NCI-H2029 treated with DMSO at 0.1 percent for 48 hours (cell line): Measurements from ENCODE around the gene TLN1.
A peak's percentile ranks its signal among the peaks of the same experiment; 100 is the strongest.

Experiments used
- DNase-seq: peaks from one replicate; lab custom pipeline; 2025; lab: John Stamatoyannopoulos, UW

Gene TLN1

GRCh38 chr9:35661756-35662350 is 70.1 kb downstream of the TLN1 start:
- DNase-seq, result no peak

GRCh38 chr9:35660966-35661415 is 71.0 kb downstream of the TLN1 start:
- no peak for DNase-seq

DNA sequence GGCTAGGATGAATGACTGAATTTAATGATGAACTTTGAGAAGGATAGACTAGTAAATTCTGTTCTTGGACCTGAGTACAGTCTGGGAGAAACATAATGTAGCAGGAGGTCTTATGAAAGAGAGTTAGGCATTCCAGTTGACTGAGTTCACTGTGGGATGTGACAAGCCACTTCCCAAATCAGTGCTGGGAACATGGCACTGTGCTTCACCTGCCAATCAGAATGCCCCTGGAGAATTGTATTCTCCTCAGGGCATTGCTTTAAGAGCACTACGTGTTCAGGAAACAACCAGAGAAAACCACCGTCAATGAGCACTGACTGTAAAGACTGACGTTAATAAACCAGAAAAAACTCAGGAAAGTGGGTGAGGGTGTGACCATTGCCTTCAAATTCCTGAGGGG is 72.7 kb downstream of the TLN1 start:
- no peak for DNase-seq

DNA sequence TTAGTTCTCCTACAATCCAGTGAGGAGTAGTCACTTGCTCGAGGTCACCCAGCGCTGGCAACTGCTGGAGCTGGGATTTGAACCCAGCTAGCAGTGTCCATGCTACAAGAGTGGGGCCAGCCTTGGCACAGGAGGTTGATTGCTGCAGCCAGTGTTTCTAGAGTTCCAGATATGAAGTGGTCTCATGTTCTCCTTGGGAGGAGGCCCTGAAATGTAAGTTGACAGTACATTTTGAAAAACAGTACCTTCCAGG is 73.1 kb downstream of the TLN1 start:
- DNase-seq, result peak; percentile 28

- peak; percentile 92 for DNase-seq
Observed at GRCh38 chr9:35658137-35658967, 73.6 kb downstream of the TLN1 start, which contains the start of gene CCDC107. Gene CCDC107, plus strand, starts transcription at chr9:35658292. Its CDS starts 88 bp downstream, at chr9:35658380.

GRCh38 chr9:35657546-35658136 is 74.4 kb downstream of the TLN1 start, which contains the start of gene RMRP:
Gene RMRP, minus strand, starts transcription at chr9:35658019.
- DNase-seq, result peak; percentile 92

DNA sequence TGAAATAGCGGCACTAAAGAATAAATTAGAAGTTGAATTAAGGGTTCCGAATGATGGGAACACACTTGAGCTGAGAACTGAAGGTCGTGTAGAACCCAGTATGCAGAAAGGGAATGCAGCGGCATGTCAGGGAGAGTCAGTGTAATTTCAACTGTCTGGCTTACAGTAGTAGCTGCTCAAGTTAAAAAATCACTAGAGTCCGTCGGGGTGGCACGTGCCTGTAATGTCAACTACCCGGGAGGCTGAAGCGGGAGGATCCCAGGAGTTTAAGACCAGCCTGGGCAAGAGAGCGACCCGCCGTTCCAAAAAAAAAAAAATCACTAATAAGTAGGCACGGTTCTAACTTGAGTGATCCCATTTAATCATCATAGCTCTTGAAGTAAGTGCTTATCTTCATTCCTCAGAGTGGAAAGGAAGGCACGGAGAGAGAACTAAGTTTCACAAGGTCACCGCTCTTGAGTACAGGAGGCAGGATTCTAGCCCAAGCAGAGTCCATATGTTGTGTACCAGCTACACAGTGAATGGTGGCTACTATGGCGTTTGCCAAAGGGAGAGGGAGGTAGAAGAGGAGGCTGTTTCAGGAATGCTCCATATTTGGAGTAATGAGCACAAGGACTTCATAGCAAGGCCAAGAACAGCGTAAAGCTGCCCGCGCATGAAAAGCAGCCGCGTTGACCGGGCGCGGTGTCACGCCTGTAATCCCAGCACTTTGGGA is 75.0 kb downstream of the TLN1 start:
- DNase-seq, result no peak

GRCh38 chr9:35656348-35656747 is 75.6 kb downstream of the TLN1 start:
- DNase-seq, result no peak

DNA sequence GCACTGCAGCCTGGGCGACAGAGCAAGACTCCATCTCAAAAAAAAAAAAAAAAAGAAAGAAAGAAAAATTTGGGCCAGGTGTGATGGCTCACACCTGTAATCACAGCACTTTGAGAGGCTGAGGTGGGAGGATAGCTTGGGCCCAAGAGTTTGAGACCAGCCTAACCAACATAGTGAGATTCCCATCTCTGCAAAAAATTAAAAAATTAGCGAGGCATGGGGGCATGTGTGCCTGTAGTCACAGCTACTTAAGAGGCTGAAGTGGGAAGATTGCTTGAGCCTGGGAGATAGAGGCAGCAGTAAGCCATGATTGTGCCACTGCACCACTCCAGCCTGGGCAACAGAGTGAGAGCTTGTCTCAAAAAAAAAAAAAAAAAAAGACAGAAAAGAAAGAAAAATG is 78.4 kb downstream of the TLN1 start:
- no peak for DNase-seq

DNA sequence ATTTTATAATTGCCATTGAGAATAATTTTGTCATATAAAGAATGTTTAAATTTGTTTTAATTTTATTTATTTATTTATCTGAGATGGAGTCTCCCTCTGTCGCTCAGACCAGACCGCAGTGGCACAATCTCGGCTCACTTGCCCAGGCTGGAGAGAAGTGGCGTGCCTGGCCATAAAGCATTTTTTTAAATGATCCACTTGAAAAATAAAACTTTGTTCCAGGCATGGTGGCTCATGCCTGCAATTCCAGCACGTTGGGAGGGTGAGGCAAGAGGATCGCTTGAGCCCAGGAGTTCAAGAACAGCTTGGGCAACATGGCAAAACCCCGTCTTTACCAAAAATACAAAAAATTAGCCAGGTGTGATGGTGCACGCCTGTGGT is 79.2 kb downstream of the TLN1 start:
- no peak for DNase-seq

DNA sequence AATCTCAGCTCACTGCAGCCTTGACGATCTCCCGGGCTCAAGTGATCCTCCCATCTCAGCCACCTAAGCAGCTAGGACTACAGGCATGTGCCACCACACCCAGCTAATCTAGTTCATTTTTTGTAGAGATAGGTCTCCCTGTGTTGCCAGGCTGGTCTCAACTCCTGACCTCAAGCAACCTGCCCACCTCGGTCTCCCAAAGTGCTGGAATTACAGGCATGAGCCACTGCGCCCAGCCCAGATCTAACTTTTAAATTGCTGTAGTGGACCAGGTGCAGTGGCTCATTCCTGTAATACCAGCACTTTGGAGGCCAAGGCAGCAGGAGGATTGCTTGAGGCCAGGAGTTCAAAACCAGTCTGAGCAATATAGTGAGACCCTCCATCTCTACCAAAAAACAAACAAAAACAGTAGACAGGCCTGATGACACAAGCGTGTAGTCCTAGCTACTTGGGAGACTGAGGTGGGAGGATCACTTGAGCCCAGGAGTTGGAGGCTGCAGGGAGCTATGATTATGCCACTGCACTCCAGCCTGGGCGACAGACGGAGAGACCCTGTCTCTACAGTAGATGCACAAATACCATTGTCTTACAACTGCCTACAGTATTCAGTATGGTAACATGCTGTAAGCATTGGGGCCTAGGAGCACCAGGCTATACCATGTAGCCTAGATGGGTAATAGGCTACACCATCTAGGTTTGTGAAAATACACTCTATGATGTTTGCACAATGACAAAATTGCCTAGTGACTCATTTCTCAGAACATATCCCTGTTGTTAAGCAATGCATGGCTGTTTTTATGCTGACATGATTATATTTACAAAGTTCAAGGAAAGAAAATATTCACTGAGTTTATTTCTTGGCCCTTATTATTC is 79.8 kb downstream of the TLN1 start:
- DNase-seq, result no peak

GRCh38 chr9:35650341-35651158 is 81.4 kb downstream of the TLN1 start, which contains the start of gene SIT1:
Gene SIT1, minus strand, starts transcription at chr9:35650931. Its CDS starts 78 bp downstream, at chr9:35650853.
- DNase-seq, result no peak

DNA sequence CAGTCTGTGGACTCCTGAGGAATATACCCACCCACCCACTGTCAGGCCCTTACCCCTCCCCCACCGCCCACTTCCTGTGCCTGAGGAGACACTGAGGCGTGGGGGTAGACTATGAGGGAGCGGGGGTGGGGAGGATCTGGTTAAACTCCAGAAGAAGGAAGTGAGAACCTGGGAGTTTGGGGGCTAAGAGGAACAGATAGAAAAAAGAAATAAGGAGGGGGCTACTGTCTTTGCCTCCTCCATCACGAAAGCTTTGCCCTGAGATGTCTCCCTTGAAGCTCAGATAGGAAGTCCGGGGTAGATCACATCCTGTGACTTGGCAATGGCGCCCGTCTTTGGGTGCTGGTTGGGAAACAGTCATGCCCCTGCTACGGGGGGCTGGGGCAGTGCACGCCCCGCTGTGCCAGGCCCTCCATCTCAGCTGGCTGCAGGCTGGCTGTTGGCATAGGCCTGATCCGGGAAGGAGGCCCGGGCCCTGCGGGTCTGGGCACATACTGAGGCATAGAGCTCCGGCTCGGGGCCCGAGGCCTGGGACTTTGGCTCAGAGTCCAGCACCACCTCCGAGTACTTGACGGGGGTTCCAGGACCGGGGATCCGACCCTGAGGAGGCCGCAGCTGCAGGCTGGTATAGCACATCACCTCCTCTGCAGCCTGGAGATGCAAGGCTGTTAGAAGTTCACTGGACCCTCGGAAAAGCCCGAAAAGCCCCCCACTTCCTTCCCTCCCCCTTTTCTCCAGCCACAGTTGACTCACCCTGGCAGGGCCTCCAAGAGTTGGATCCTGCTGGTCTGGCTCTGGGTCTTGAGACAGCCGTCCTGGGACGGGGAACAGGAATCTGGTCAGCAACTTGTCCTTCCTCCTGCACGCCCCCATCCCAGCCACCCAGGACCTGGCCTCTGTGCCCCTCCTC is 82.3 kb downstream of the TLN1 start:
- no peak for DNase-seq
